Activated CD8-positive, alpha-beta memory T cell treated with anti-CD3 and anti-CD28 coated beads for 48 hours (primary cell): ENCODE measurements around the gene LRGUK.
"Not testable (repeated sequence)": the region's sequence is repeated elsewhere in the genome, so short reads cannot be mapped to it uniquely, and the experiment has no call there.

ENCODE experiments used
- DNase-seq, 3 experiments: peaks; one replicate each; pipeline ENCODE4 v3.0.0-alpha.2; 2020; ENCODE audit warnings: low read depth in 2 of 3, low spot score in 2 of 3

LRGUK gene, protein sequence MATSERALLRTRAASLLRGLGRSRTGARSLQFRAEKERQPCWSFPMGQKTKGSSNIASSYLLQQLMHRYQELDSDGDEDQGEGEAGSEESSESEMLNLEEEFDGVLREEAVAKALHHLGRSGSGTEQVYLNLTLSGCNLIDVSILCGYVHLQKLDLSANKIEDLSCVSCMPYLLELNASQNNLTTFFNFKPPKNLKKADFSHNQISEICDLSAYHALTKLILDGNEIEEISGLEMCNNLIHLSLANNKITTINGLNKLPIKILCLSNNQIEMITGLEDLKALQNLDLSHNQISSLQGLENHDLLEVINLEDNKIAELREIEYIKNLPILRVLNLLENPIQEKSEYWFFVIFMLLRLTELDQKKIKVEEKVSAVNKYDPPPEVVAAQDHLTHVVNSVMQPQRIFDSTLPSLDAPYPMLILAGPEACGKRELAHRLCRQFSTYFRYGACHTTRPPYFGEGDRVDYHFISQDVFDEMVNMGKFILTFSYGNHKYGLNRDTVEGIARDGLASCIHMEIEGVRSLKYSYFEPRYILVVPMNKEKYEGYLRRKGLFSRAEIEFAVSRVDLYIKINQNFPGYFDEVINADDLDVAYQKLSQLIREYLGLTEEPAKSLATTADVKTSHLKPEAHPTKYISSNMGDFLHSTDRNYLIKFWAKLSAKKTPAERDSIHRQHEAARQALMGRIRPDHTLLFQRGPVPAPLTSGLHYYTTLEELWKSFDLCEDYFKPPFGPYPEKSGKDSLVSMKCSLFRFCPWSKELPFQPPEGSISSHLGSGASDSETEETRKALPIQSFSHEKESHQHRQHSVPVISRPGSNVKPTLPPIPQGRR

DNA sequence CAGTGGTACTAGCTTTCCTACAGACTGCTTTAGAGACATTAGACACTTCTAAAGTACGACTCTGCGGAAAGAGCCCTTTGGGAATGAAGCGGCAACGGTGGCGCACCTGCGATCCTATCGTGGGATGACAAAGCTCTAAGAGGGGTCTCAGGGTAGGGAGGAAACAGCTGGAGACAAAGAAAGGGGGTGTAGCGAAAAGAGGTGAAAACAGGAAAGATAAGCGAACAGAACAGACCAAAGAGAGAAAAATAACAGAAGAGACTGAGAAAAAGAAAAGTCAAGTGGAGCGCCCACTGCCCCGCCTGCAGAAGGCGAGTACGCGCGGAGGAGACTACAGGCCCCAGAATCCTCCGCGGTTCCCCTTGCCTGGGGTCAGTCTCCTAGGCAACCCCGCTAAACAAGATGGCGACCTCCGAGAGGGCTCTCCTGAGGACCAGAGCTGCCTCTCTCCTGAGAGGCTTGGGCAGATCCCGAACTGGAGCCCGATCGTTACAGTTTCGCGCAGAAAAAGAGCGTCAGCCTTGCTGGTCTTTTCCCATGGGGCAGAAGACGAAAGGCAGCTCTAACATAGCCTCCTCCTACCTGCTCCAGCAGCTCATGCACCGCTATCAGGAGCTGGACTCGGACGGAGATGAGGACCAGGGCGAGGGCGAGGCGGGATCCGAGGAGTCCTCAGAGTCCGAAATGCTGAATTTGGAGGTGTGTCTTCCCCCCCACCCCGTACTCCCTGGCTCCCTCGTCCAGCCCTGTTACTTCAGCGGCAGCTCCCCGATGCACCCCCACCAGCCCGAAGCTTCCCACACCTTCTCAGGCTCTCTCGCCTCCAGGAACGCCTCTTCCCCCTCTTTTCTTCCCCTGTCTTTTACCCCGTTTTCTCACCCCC lies at the start of gene LRGUK:
TSS of gene LRGUK (plus strand) at position 375 of the 883 bp plus-strand sequence. CDS start at position 403, 28 bp downstream.
- DNase-seq, result peak; percentile 29 to 52 (median 46)

DNA sequence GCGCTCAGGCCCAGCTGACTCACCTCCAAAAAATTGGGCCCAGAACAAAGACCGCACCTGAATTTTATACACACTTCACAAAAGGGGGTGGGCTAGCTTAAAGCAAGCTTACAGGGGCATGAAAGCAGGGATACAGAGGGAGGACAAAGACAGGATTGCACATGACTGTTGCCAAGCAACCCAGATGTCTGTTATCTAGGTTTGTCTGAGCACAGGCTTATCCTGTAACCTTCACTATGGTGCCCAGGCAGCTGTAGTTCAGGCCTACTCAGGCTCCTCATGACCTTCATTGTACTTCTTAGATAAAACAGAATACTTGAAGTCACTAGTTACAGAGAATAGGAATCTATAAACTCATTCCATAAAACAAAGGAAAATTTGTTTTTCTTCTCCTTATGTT lies 49.6 kb upstream of the LRGUK start:
- DNase-seq, result not testable (repeated sequence)

DNA sequence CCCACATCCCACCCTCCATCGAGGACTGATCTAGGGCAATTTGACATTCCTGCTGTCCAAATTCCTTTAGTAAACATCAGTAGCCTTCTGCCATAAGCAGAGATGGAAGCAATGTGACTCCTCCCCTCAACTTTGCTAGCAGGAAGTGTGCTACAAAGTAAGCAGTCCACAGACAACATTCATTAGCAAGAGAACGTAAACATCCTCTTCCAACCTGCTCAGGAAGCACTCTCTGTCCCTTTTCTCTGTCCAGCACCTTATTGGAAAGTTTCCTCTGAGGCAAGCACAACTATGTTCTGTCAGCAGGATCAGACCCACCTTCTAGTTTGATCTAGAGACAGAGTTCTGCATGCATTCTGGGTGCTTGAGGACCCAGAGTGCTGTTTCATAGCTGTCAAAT lies 48.1 kb upstream of the LRGUK start:
- no peak for DNase-seq

DNA sequence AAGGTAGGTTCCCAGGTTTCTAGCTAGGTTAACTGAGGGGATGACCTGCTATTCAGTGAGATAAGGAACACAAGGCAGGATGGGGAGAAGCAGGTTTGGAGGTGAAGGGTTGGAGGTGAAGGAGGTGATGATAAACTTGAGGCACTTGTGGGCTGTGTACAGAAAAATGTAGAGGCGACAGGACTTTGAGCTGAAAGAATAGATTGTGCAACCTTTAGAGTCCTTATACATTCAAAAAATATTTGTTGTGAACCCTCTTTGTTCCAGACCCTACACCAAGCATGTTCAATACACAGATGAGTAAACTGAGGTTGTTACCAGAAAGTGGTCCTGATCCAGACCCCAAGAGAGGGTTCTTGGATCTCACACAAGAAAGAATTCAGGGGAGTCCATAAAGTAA lies 45.4 kb upstream of the LRGUK start:
- DNase-seq, result no peak

DNA sequence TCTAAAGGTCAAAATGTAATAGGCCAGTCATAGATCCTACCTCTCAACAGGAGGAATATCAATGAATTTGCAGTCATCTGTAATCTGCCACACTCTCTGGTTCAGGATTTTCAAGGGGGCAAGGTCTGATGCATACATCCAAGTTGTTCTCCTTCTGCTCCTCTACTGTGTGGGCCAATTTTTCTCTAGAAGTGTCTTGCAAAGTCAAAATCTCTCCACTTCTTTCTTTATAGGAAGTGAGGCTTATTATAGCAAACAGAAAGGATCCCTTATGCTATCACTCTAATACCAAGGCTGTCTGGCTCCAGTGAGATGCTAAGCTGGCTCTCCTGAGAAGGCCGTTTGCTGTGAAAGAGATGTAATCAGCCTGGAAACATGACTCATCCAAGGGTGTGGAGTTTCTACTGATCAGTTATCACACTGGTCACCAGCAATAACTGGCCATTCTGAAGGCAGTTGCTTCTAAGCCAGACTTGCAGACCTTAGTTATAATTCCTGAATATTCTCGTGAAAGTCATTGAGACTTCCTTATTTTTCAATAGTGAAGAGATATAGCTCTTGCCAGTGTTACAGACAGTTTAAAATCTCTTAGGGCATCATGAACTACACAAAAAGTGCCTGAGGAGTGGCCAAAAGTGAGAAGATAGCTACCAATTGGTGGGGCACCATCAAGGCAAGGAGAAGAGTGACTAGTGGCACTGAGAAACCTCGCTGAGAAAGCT lies 43.2 kb upstream of the LRGUK start:
- DNase-seq, result no peak

DNA sequence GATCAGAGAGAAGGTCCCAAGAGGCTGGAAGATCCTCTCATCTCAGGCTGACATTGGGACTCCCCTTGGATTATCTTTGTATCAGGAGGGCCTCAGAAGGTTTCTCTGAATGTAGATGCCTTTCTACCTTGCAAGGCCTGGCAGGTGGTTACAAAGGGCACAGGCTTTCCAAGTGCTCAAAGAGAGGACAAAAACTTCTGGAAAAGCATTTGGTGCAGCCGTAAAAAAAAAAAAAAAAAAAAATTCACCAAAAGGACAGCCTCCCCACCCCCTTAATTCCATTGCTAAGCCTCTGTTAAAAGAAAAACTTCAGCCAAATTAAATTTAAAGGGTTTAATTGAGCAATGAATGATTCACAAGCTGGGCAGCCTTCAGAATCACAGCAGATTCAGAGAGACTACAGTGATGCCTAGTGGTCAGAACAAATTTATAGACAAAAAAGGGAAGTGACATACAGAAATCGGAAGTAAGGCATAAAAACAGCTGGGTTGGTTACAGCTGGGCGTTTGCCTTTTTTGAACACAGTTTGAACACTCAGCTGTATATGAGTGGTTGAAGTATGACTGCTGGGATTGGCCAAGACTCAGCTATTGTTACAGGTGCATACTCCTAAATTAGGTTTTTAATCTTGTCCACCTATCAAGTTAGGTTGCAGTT lies 42.5 kb upstream of the LRGUK start:
- no peak for DNase-seq

DNA sequence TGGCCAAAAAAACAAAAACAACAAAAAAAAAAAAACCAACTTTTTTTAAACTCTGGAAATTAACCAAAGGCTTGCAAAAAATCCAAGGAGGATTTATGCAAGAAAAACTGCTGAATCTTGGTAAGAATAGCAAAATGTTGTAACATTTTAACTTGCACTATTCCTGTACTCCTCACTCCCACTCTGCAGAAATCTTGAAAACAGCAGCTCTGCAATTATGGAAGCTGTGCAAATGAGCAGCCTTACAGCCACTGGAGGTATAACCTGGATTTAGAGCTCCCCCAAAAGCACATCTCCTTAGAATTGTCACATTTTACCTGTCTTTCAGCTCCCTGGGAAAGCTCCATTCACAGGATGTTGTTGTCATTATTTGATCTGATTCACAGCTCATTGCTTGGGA lies 41.8 kb upstream of the LRGUK start:
- DNase-seq, result no peak

DNA sequence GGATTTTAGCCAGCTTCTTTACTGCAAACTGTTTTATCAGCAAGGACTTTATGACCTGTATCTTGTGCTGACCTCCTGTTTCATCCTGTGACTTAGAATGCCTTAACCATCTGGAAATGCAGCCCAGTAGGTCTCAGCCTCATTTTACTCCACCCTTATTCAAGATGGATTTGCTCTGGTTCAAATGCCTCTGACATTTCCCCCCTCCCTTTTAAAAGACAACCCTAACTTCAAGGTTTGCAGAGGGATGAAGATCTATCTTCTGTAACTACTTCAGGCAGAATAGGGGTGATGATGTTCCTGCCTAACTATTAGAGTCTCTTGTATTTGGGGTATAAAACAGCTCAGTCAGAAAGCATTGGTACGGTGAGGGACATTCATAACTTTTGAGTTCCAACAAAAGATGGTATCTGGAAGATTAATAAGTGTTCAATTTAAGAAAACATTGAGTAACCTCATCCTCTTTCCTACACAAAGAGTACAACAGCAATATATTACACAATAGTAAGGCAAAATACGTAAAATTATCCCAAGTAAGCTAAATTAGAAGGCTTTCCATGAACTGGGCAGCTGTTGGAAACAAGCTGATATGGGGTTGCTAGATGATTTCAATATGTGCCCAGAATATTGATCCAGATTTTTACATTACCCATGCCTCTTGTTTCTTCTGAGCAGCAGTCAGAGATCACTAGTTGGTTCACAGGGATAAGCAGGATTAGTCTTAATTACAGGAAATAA lies 40.0 kb upstream of the LRGUK start:
- DNase-seq, result no peak

DNA sequence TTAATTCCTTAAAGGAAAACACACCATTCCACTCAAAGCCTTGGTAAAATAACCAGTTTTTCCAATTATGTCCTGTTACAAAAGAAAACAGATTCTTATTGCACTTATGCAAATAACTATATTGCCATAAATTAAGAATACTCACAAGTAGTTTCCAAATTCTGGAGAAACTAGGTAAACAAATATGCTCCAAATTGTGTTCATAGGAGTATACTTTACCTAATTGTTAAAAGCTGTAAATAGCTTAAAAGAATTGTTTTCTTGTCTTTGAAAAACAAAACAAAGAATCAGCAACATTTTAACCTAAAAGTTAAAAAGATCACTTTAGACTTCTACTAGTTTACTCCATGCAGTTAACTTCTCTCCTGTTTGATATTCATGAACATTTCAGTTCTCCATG lies 38.9 kb upstream of the LRGUK start:
- DNase-seq, result no peak

DNA sequence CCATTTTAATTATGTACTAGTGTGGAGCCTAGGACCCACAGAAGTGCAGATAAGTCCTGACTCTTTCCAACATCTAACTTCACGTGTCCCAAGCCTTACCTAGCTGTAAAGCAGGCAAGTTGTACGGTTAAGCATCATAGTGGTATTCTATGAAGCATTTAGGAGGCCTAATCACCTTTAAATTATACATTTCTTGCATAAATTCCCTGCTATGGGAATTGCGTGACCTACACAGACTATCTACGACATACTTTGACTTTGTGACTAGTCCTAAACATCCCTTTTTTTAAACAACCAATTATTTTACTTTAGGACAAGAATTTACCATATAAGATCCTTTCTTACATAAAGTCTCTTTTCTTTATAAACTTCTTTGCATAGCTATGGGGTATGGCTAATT lies 37.7 kb upstream of the LRGUK start:
- DNase-seq, result no peak

DNA sequence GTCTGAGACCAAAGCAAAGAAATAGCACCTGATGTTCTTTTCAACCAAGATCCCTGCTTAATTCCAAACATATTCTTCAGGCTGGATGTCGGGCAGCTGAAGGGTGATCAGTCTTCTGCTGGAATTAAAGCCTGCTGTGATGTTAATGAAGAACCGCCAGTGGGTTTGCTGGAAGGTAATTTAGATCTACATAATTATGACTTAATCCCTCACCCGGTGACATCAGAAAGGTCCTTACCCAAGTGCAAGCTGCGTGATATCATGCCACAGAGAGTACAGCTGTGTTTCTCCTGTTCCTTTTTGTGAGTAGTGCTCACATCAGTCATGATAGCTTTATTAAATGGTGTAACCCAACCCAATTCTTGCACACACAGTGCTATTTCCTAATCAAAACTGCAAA lies 29.1 kb upstream of the LRGUK start:
- DNase-seq, result no peak

DNA sequence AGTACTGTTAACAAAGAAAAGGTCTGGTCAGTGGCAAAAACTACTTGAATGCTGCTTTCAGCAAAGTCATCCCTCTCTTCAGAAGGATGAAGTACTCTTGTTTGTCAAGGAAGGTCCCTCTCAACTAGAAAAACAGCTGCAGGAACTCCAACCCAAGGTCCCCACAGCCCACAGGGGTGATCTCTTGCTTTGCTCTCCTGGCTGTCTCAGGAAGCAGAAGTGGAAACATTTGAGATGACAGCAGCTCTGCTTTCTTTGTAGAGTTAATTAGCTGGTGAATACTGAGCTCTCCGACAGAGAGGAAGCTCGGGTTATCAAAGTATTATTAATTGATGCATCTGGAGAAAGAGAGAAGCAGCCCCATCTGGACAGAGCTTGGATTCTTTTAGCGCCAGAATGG lies 25.4 kb upstream of the LRGUK start:
- DNase-seq, result no peak

DNA sequence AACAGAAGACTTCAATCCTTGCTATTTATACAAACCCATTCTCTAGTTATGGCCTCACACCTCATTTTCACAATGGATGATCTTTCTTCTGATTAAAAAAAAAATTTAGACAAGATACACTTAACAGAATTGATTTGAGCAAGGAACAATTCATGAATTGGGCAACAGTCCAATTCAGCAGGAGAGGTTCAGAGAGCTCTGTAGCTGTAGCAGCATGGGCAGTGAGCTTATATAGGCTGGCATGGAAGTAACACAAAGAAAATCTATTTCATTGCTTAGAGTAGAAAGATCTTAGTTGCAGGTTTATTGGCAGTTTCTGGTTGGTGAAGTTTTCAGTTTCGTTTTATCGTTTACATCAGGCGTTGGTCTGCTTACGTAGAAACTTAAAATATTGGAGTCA lies 23.0 kb upstream of the LRGUK start:
- DNase-seq, result no peak

DNA sequence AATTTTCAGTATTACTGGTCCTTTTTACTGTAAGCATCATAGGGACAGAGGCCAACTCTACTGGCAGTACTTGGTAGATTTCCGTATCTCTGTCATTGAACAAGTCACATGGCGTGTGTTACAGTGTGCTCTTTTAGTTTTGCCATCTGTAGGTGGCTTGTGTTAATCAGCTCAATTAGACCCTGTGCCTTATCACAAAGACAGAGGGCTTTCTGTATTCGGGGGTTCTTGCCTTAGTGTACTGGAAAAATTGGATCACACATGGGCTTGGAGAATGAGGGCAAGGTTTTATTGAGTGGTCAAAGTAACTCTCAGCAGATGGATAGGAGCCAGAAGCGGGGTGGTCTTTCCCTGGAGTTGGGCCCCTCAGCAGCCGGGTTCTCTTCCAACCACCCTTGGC lies 21.3 kb upstream of the LRGUK start:
- DNase-seq, result no peak

DNA sequence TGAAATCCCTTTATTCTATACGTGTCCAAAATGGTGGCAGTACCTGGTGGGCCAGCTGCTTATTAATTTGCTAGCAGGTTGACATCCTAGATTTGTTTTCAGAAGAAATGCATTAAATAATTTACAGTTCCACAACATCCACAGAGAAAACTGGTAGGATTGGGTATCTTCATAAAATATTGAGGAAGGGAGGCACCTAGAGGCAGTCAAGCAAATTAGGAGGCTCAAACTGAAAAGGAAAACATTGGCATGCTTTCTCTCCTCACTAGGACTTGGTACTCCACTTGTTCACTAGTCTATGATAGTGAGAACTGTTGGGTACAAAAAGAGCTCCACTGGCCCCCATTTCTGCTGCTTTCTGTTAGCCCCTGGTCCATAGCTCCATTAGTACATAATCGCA lies 18.3 kb upstream of the LRGUK start:
- DNase-seq, result no peak

DNA sequence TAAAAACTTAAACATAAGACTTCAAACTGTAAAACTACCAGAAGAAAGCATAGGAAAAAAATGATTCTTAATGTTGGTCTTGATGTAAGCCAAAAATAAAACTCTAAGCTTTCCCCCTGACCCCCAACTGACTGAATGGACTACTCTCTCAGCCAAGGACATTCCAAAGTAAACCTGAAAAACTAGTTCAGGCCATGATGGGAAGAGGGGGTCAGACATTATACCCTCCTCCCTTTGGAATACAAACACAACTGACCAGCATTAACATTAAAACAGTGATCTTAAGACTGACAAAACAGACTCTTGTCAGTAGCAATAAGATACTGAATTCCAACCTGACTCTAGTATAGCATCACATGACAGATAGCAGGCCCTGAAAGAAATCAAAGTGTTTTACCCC lies 13.5 kb upstream of the LRGUK start:
- DNase-seq, result no peak

DNA sequence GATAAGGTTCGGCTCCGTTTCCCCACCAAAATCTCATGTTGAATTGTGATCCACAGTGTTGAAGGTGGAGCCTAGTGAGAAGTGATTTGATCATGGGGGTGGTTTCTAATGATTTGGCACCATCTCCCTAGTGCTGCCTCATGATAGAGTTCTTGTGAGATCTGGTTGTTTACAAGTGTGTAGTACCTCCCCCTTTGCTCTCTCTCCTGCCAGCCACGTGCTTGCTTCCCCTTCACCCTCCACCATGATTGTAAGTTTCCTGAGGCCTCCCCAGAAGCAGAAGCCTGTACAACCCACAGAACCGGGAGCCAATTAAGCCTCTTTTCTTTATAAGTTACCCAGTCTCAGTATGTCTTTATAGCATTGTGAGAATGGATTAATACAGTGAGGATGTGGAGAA lies 12.1 kb upstream of the LRGUK start:
- DNase-seq, result no peak

DNA sequence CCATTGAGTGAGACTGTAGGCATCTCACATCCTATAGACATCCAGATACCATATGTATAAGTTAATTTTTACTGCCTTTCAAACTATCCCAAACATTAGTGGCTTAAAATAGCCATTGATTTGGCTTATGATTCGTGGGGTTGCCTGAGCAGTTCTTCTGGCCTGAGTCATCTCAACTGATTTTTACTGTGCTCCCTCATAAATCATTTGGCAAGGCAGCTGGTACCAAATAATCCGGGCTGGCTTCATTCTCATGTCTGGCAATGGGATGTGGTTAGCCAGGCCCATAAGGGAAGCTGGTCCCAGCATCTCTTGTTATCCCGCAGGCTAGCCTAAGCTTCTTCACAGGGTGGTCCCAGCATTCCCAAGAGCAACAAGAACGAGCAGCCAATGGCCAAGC lies 6.7 kb upstream of the LRGUK start:
- no peak for DNase-seq

DNA sequence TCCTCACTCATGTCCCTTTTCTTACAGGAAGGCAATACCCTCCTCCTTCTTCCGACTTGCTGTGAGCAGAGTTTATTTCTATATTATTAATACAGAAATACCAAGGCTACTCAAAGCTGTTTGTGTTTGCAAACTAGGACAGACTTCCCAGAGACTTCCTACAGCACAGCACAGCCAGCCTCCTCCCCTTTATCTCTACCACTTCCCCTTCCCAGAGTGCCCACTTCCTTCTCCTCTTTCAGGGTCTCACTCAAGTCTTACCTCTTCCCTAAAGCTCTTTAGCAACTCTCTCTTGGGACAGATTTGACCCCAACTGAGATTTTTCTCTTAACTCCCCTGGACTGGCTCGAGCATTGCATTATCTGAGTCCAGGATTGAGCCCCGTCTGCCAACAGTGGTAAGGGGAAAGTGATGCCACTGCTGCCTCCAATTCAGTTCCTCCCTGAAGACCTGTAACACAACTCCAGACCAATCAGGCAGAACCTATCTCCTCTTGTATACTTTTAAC lies 5.5 kb upstream of the LRGUK start:
- DNase-seq, result no peak
